Measurements from ENCODE around the gene BBS9. TPM values are rescaled to one million over a fixed set of nuclear protein-coding genes. Genes with fewer than 3 reads are reported as not detected.
"Not testable (repeated sequence)": the region's sequence is repeated elsewhere in the genome, so short reads cannot be mapped to it uniquely, and the experiment has no call there.

Gene BBS9
- total RNA-seq, 1 donor from 2014 or later: 11.1 TPM

GRCh38 chr7:33428415-33428814 is 299.1 kb downstream of the BBS9 start:
- no peak for DNase-seq (ENCODE audit: low read depth, low spot score)

- no peak for DNase-seq (ENCODE audit: low read depth, low spot score)
These were observed 302.2 kb downstream of the BBS9 start for GRCh38 chr7:33431543-33431942.

GRCh38 chr7:33432821-33433220 is 303.5 kb downstream of the BBS9 start:
- DNase-seq (ENCODE audit: low read depth, low spot score): no peak

- DNase-seq (ENCODE audit: low read depth, low spot score): no peak
These were observed 304.0 kb downstream of the BBS9 start for GRCh38 chr7:33433357-33433756.

GRCh38 chr7:33444511-33444910 is 315.1 kb downstream of the BBS9 start:
- no peak for DNase-seq (ENCODE audit: low read depth, low spot score)

- no peak for DNase-seq (ENCODE audit: low read depth, low spot score)
These were observed 317.2 kb downstream of the BBS9 start for GRCh38 chr7:33446551-33446950.

GRCh38 chr7:33448035-33448434 is 318.7 kb downstream of the BBS9 start:
- peak; percentile 22 for DNase-seq (ENCODE audit: low read depth, low spot score)

GRCh38 chr7:33449847-33450246 is 320.5 kb downstream of the BBS9 start:
- DNase-seq (ENCODE audit: low read depth, low spot score): no peak

GRCh38 chr7:33452805-33453502 is 323.6 kb downstream of the BBS9 start:
- no peak for DNase-seq (ENCODE audit: low read depth, low spot score)

GRCh38 chr7:33457039-33457438 is 327.7 kb downstream of the BBS9 start:
- no peak for DNase-seq (ENCODE audit: low read depth, low spot score)

GRCh38 chr7:33458581-33458980 is 329.2 kb downstream of the BBS9 start:
- DNase-seq (ENCODE audit: low read depth, low spot score): no peak

- no peak for DNase-seq (ENCODE audit: low read depth, low spot score)
These were observed 330.0 kb downstream of the BBS9 start for GRCh38 chr7:33459340-33459751.

- DNase-seq (ENCODE audit: low read depth, low spot score): no peak
These were observed 333.8 kb downstream of the BBS9 start for GRCh38 chr7:33463131-33463530.

GRCh38 chr7:33466203-33466602 is 336.8 kb downstream of the BBS9 start:
- DNase-seq (ENCODE audit: low read depth, low spot score): no peak

GRCh38 chr7:33471636-33472242 is 342.4 kb downstream of the BBS9 start:
- DNase-seq (ENCODE audit: low read depth, low spot score): no peak

GRCh38 chr7:33472348-33473025 is 343.1 kb downstream of the BBS9 start:
- DNase-seq (ENCODE audit: low read depth, low spot score): no peak

- DNase-seq (ENCODE audit: low read depth, low spot score): no peak
These were observed 348.5 kb downstream of the BBS9 start for GRCh38 chr7:33477719-33478480.

GRCh38 chr7:33484476-33484875 is 355.1 kb downstream of the BBS9 start:
- not testable (repeated sequence) for DNase-seq (ENCODE audit: low read depth, low spot score)

- DNase-seq (ENCODE audit: low read depth, low spot score): no peak
These were observed 356.6 kb downstream of the BBS9 start for GRCh38 chr7:33485747-33486493.

GRCh38 chr7:33486633-33487032 is 357.3 kb downstream of the BBS9 start:
- DNase-seq (ENCODE audit: low read depth, low spot score): no peak

GRCh38 chr7:33487998-33488682 is 358.8 kb downstream of the BBS9 start:
- no peak for DNase-seq (ENCODE audit: low read depth, low spot score)

All from pulmonary artery endothelial cell (primary cell).